HG02852 (cell line): ENCODE measurements around the gene TPRG1.

Experiments
- ATAC-seq: cut with Tn5 transposase; IDR thresholded peaks from one replicate; pipeline ENCODE4 v1.9.1; 2021; ENCODE audit warnings: mild to moderate bottlenecking, moderate library complexity; ENCODE audit not compliant: unreplicated experiment

Gene TPRG1

GRCh38 chr3:189165092-189165612 is 6.6 kb upstream of the TPRG1 start:
- no peak for ATAC-seq

GRCh38 chr3:189166321-189166720 is 5.5 kb upstream of the TPRG1 start:
- no peak for ATAC-seq

- no peak for ATAC-seq
These were observed 4.6 kb upstream of the TPRG1 start for GRCh38 chr3:189167027-189167766.

GRCh38 chr3:189168711-189169110 is 3.1 kb upstream of the TPRG1 start:
- ATAC-seq: no peak

- no peak for ATAC-seq
These were observed 2.0 kb upstream of the TPRG1 start for GRCh38 chr3:189169728-189170127.

GRCh38 chr3:189170559-189170958 is 1.2 kb upstream of the TPRG1 start:
- ATAC-seq: no peak

- no peak for ATAC-seq
These were observed 1.1 kb downstream of the TPRG1 start for GRCh38 chr3:189172668-189173419.

- ATAC-seq: no peak
These were observed 12.8 kb downstream of the TPRG1 start for GRCh38 chr3:189184566-189184965.

GRCh38 chr3:189186101-189186500 is 14.3 kb downstream of the TPRG1 start:
- no peak for ATAC-seq

GRCh38 chr3:189188466-189188865 is 16.7 kb downstream of the TPRG1 start:
- no peak for ATAC-seq

- no peak for ATAC-seq
These were observed 21.0 kb downstream of the TPRG1 start for GRCh38 chr3:189192725-189193124.

- no peak for ATAC-seq
These were observed 23.5 kb downstream of the TPRG1 start for GRCh38 chr3:189195302-189195701.

- no peak for ATAC-seq
These were observed 30.3 kb downstream of the TPRG1 start for GRCh38 chr3:189202106-189202505.

- no peak for ATAC-seq
These were observed 30.8 kb downstream of the TPRG1 start for GRCh38 chr3:189202583-189202982.

- no peak for ATAC-seq
These were observed 32.5 kb downstream of the TPRG1 start for GRCh38 chr3:189204167-189204866.

- no peak for ATAC-seq
These were observed 33.2 kb downstream of the TPRG1 start for GRCh38 chr3:189204937-189205336.

GRCh38 chr3:189210251-189210770 is 38.5 kb downstream of the TPRG1 start:
- ATAC-seq: no peak

GRCh38 chr3:189212681-189213080 is 40.9 kb downstream of the TPRG1 start:
- no peak for ATAC-seq

- ATAC-seq: no peak
These were observed 42.9 kb downstream of the TPRG1 start for GRCh38 chr3:189214651-189215050.

GRCh38 chr3:189222927-189223636 is 51.3 kb downstream of the TPRG1 start:
- ATAC-seq: no peak

GRCh38 chr3:189225431-189225830 is 53.7 kb downstream of the TPRG1 start:
- no peak for ATAC-seq
